Measurements from ENCODE around the gene CRABP2.

Gene CRABP2

GRCh38 chr1:156746728-156747631 lies 41.6 kb upstream of the CRABP2 start:
- H3K4me1 ChIP-seq (ENCODE audit: control extremely low read depth in 1 of 4, control insufficient read depth in 4 of 4, insufficient read depth in 4 of 4, low read length in 3 of 4) = peaks cover 30 to 74% (median 69%) of the 10 kb centered on the region in 4 experiments
- ChIA-PET CTCF (interaction anchor here (1.0 to 2.4 kb wide), 10 partner anchors 9 to 58 kb away, joined by 3 to 11 read pairs (median 4); partner anchors contain the start of genes ISG20L2, METTL25B and PRCC), POLR2A (interaction anchor here (1.2 kb wide), 1 partner anchor 19 kb away, joined by 4 read pairs; the partner anchor contains the start of genes ISG20L2 and METTL25B)
- H3K36me3 ChIP-seq (ENCODE audit: control insufficient read depth in 4 of 4, insufficient read depth in 4 of 4, low read length in 3 of 4) = peaks cover 2 to 61% (median 14%) of the 10 kb centered on the region in 4 experiments
- peak; percentile 62 to 83 (median 83) for DNase-seq
- no peaks in the 10 kb centered on the region for H3K27me3 ChIP-seq (replicated peaks in 2 of 5; ENCODE audit: control insufficient read depth in 4 of 5, insufficient read depth in 5 of 5, low read length in 4 of 5)
- H3K27ac ChIP-seq (ENCODE audit: insufficient read depth in 1 of 2, low read depth in 1 of 2, low read length in 2 of 2, poor library complexity in 1 of 2, severe bottlenecking in 2 of 2) = peak overlapping the region; percentile 88 to 95
- H3K4me3 ChIP-seq (ENCODE audit: control insufficient read depth in 1 of 7, extremely low read depth in 1 of 7, insufficient read depth in 4 of 7, low read depth in 2 of 7, low read length in 6 of 7) = peak overlapping the region; percentile 34 to 100 (median 90)
- no peaks in the 10 kb centered on the region for H3K9me3 ChIP-seq (ENCODE audit: control extremely low read depth in 1 of 5, control insufficient read depth in 4 of 5, insufficient read depth in 2 of 5, low read depth in 1 of 5, low read length in 4 of 5)
- WGBS (ENCODE audit: insufficient coverage) = 15% methylated on average over 16 of the region's 29 CpGs

- CTCF ChIA-PET = interaction anchor here (1.8 to 2.4 kb wide), 4 partner anchors 9 to 21 kb away, joined by 4 to 7 read pairs (median 6); partner anchors contain the start of genes ISG20L2 and METTL25B
- H3K9me3 ChIP-seq (ENCODE audit: control extremely low read depth in 1 of 5, control insufficient read depth in 4 of 5, insufficient read depth in 2 of 5, low read depth in 1 of 5, low read length in 4 of 5) = no peaks in the 10 kb centered on the region
- POLR2A ChIA-PET = no interaction called here
- H3K27me3 ChIP-seq (replicated peaks in 2 of 5; ENCODE audit: control insufficient read depth in 4 of 5, insufficient read depth in 5 of 5, low read length in 4 of 5) = no peaks in the 10 kb centered on the region
- DNase-seq = no peak
- WGBS (ENCODE audit: insufficient coverage) = 91% methylated on average over 6 of the region's 9 CpGs
- peaks cover 4 to 67% (median 14%) of the 10 kb centered on the region in 4 experiments for H3K36me3 ChIP-seq (ENCODE audit: control insufficient read depth in 4 of 4, insufficient read depth in 4 of 4, low read length in 3 of 4)
- H3K27ac ChIP-seq (ENCODE audit: insufficient read depth in 1 of 2, low read depth in 1 of 2, low read length in 2 of 2, poor library complexity in 1 of 2, severe bottlenecking in 2 of 2) = peak overlapping the region in 1 of 2 experiments; percentile 95
- H3K4me3 ChIP-seq (ENCODE audit: control insufficient read depth in 1 of 7, extremely low read depth in 1 of 7, insufficient read depth in 4 of 7, low read depth in 2 of 7, low read length in 6 of 7) = peak overlapping the region in 3 of 7 experiments; percentile 27 to 100 (median 99)
- H3K4me1 ChIP-seq (ENCODE audit: control extremely low read depth in 1 of 4, control insufficient read depth in 4 of 4, insufficient read depth in 4 of 4, low read length in 3 of 4) = peaks cover 31 to 79% (median 75%) of the 10 kb centered on the region in 4 experiments
These were observed 41.0 kb upstream of the CRABP2 start for GRCh38 chr1:156746406-156746727.

GRCh38 chr1:156745881-156746280 lies 40.5 kb upstream of the CRABP2 start:
- Histone ChIP-seq H3K36me3 (ENCODE audit: control insufficient read depth in 4 of 4, insufficient read depth in 4 of 4, low read length in 3 of 4) (peaks cover 4 to 68% (median 14%) of the 10 kb centered on the region in 4 experiments), H3K27me3 (replicated peaks in 2 of 5; ENCODE audit: control insufficient read depth in 4 of 5, insufficient read depth in 5 of 5, low read length in 4 of 5) (no peaks in the 10 kb centered on the region), H3K27ac (ENCODE audit: insufficient read depth in 1 of 2, low read depth in 1 of 2, low read length in 2 of 2, poor library complexity in 1 of 2, severe bottlenecking in 2 of 2) (peak overlapping the region in 1 of 2 experiments; percentile 95), H3K4me1 (ENCODE audit: control extremely low read depth in 1 of 4, control insufficient read depth in 4 of 4, insufficient read depth in 4 of 4, low read length in 3 of 4) (peaks cover 32 to 81% (median 77%) of the 10 kb centered on the region in 4 experiments), H3K4me3 (ENCODE audit: control insufficient read depth in 1 of 7, extremely low read depth in 1 of 7, insufficient read depth in 4 of 7, low read depth in 2 of 7, low read length in 6 of 7) (peak overlapping the region in 1 of 7 experiments; percentile 99), H3K9me3 (ENCODE audit: control extremely low read depth in 1 of 5, control insufficient read depth in 4 of 5, insufficient read depth in 2 of 5, low read depth in 1 of 5, low read length in 4 of 5) (no peaks in the 10 kb centered on the region)
- DNase-seq = no peak
- WGBS (ENCODE audit: insufficient coverage) = 64% methylated on average over 2 of the region's 3 CpGs
- CTCF ChIA-PET = interaction anchor here (1.8 to 2.4 kb wide), 4 partner anchors 10 to 20 kb away, joined by 4 to 7 read pairs (median 6); partner anchors contain the start of genes ISG20L2 and METTL25B
- POLR2A ChIA-PET = no interaction called here

- Histone ChIP-seq H3K4me1 (ENCODE audit: control extremely low read depth in 1 of 4, control insufficient read depth in 4 of 4, insufficient read depth in 4 of 4, low read length in 3 of 4) (peaks cover 36 to 85% (median 78%) of the 10 kb centered on the region in 4 experiments), H3K4me3 (ENCODE audit: control insufficient read depth in 1 of 7, extremely low read depth in 1 of 7, insufficient read depth in 4 of 7, low read depth in 2 of 7, low read length in 6 of 7) (peak overlapping the region in 3 of 7 experiments; percentile 25 to 46 (median 40)), H3K27me3 (replicated peaks in 2 of 5; ENCODE audit: control insufficient read depth in 4 of 5, insufficient read depth in 5 of 5, low read length in 4 of 5) (no peaks in the 10 kb centered on the region), H3K27ac (ENCODE audit: insufficient read depth in 1 of 2, low read depth in 1 of 2, low read length in 2 of 2, poor library complexity in 1 of 2, severe bottlenecking in 2 of 2) (peak overlapping the region in 1 of 2 experiments; percentile 95), H3K36me3 (ENCODE audit: control insufficient read depth in 4 of 4, insufficient read depth in 4 of 4, low read length in 3 of 4) (peaks cover 4 to 65% (median 14%) of the 10 kb centered on the region in 4 experiments), H3K9me3 (ENCODE audit: control extremely low read depth in 1 of 5, control insufficient read depth in 4 of 5, insufficient read depth in 2 of 5, low read depth in 1 of 5, low read length in 4 of 5) (no peaks in the 10 kb centered on the region)
- CTCF ChIA-PET = interaction anchor here (0.8 to 2.4 kb wide), 6 partner anchors 11 to 19 kb away, joined by 3 to 7 read pairs (median 4); partner anchors contain the start of genes ISG20L2 and METTL25B
- WGBS (ENCODE audit: insufficient coverage) = 48% methylated on average over 4 of the region's 14 CpGs
- POLR2A ChIA-PET = no interaction called here
- peak in 2 of 3 donors; percentile 31 to 33 for DNase-seq
These were observed 39.5 kb upstream of the CRABP2 start for GRCh38 chr1:156744786-156745419.

GRCh38 chr1:156744344-156744743 lies 39.0 kb upstream of the CRABP2 start:
- WGBS (ENCODE audit: insufficient coverage) = no CpG with 5 or more reads among the region's 12 CpGs
- H3K27me3 ChIP-seq (replicated peaks in 2 of 5; ENCODE audit: control insufficient read depth in 4 of 5, insufficient read depth in 5 of 5, low read length in 4 of 5) = no peaks in the 10 kb centered on the region
- no peak for DNase-seq
- peak overlapping the region in 1 of 2 experiments; percentile 95 for H3K27ac ChIP-seq (ENCODE audit: insufficient read depth in 1 of 2, low read depth in 1 of 2, low read length in 2 of 2, poor library complexity in 1 of 2, severe bottlenecking in 2 of 2)
- ChIA-PET CTCF (interaction anchor here (0.6 to 2.4 kb wide), 5 partner anchors 14 to 118 kb away, joined by 3 to 7 read pairs (median 3); partner anchors contain the start of genes ISG20L2 and METTL25B), POLR2A (no interaction called here)
- H3K4me3 ChIP-seq (ENCODE audit: control insufficient read depth in 1 of 7, extremely low read depth in 1 of 7, insufficient read depth in 4 of 7, low read depth in 2 of 7, low read length in 6 of 7) = peak overlapping the region in 2 of 7 experiments; percentile 40 to 46
- peaks cover 4 to 62% (median 14%) of the 10 kb centered on the region in 4 experiments for H3K36me3 ChIP-seq (ENCODE audit: control insufficient read depth in 4 of 4, insufficient read depth in 4 of 4, low read length in 3 of 4)
- peaks cover 35 to 82% (median 74%) of the 10 kb centered on the region in 4 experiments for H3K4me1 ChIP-seq (ENCODE audit: control extremely low read depth in 1 of 4, control insufficient read depth in 4 of 4, insufficient read depth in 4 of 4, low read length in 3 of 4)
- H3K9me3 ChIP-seq (ENCODE audit: control extremely low read depth in 1 of 5, control insufficient read depth in 4 of 5, insufficient read depth in 2 of 5, low read depth in 1 of 5, low read length in 4 of 5) = no peaks in the 10 kb centered on the region

- Histone ChIP-seq H3K36me3 (ENCODE audit: control insufficient read depth in 4 of 4, insufficient read depth in 4 of 4, low read length in 3 of 4) (peaks cover 4 to 59% (median 14%) of the 10 kb centered on the region in 4 experiments), H3K4me3 (ENCODE audit: control insufficient read depth in 1 of 7, extremely low read depth in 1 of 7, insufficient read depth in 4 of 7, low read depth in 2 of 7, low read length in 6 of 7) (no peak overlapping the region), H3K27ac (ENCODE audit: insufficient read depth in 1 of 2, low read depth in 1 of 2, low read length in 2 of 2, poor library complexity in 1 of 2, severe bottlenecking in 2 of 2) (peak overlapping the region in 1 of 2 experiments; percentile 95), H3K9me3 (ENCODE audit: control extremely low read depth in 1 of 5, control insufficient read depth in 4 of 5, insufficient read depth in 2 of 5, low read depth in 1 of 5, low read length in 4 of 5) (no peaks in the 10 kb centered on the region), H3K27me3 (replicated peaks in 2 of 5; ENCODE audit: control insufficient read depth in 4 of 5, insufficient read depth in 5 of 5, low read length in 4 of 5) (no peaks in the 10 kb centered on the region), H3K4me1 (ENCODE audit: control extremely low read depth in 1 of 4, control insufficient read depth in 4 of 4, insufficient read depth in 4 of 4, low read length in 3 of 4) (peaks cover 31 to 75% (median 67%) of the 10 kb centered on the region in 4 experiments)
- DNase-seq = no peak
- WGBS (ENCODE audit: insufficient coverage) = 96% methylated on average over 11 of the region's 14 CpGs
- ChIA-PET CTCF (interaction anchor here (0.6 to 3.5 kb wide), 3 partner anchors 15 to 117 kb away, joined by 3 to 25 read pairs (median 3); partner anchors contain the start of genes ISG20L2 and METTL25B), POLR2A (no interaction called here)
These were observed 38.3 kb upstream of the CRABP2 start for GRCh38 chr1:156743367-156744302.
